Upper lobe of right lung (tissue), 1 donor: ENCODE measurements around the gene SLC39A12. TPM values are rescaled to one million over a fixed set of nuclear protein-coding genes. Genes with fewer than 3 reads are reported as not detected.

Experiments used
- ATAC-seq: fragments of 200-7000 bp; cut with Tn5 transposase; one replicate; pipeline ENCODE4 v1.9.1; 2020; ENCODE audit warnings: mild to moderate bottlenecking, moderate library complexity
- DNase-seq: peaks from one replicate; pipeline ENCODE4 v3.0.0-alpha.2; 2020
- H3K27ac ChIP-seq: fragments of 200-600 bp; one replicate; pipeline ENCODE4 v1.8.0; 2022
- H3K27me3 ChIP-seq: fragments of 200-600 bp; one replicate; pipeline ENCODE4 v1.8.0; 2022; ENCODE audit warnings: mild to moderate bottlenecking
- H3K36me3 ChIP-seq: fragments of 200-600 bp; one replicate; pipeline ENCODE4 v1.8.0; 2022
- H3K4me1 ChIP-seq: fragments of 200-600 bp; one replicate; pipeline ENCODE4 v1.8.0; 2022
- H3K4me3 ChIP-seq: fragments of 200-600 bp; one replicate; pipeline ENCODE4 v1.8.0; 2022; ENCODE audit warnings: mild to moderate bottlenecking
- H3K9me3 ChIP-seq: fragments of 200-600 bp; one replicate; pipeline ENCODE4 v1.8.0; 2022
- CTCF ChIP-seq: fragments of 200-600 bp; IDR thresholded peaks from one replicate; pipeline ENCODE4 v1.8.0; 2022; ENCODE audit warnings: antibody characterized with exemption
- intact Hi-C: fragments of 100-400 bp; cut with DNase I; formaldehyde crosslinking; loops from one replicate; pipeline ENCODE4 v1.11.0; 2022
- long read RNA-seq: library from polyadenylated mRNA; unstranded; transcript quantifications from one replicate; pipeline ENCODE4 v2.0.0, GENCODE V29; 2021
- total RNA-seq: library from RNA; stranded (reverse); fragmentation: NEBNext Ultra II Directional; extraction: Animal tissue kit (Norgen Biotek cat#: 25700); gene quantifications from one replicate; pipeline ENCODE4 v1.2.1, GENCODE V29; 2021
- donor health status: DM: no; HTN: yes; CAD: no; lungs with severe emphysema.

The SLC39A12 gene
- total RNA-seq = 0.29 TPM
- long read RNA-seq = 0 reads

- ATAC-seq = no peak
- no peaks in the 10 kb centered on the region for H3K36me3 ChIP-seq
- no peaks in the 10 kb centered on the region for H3K4me1 ChIP-seq
- H3K4me3 ChIP-seq = no peak within 1 kb of the TSS
- H3K27ac ChIP-seq = no peak within 1 kb of the TSS
- intact Hi-C loops = no loop called here
- no peak for TF ChIP-seq CTCF
- no peaks in the 10 kb centered on the region for H3K27me3 ChIP-seq
- H3K9me3 ChIP-seq = no peaks in the 10 kb centered on the region
- no peak for DNase-seq
Measured at GRCh38 chr10:17951868-17952371, at the start of gene SLC39A12. TSS of gene SLC39A12 (plus strand) at chr10:17951918. CDS start at chr10:17953277, 1,359 bp downstream.

- H3K27ac ChIP-seq = no peak overlapping the region
- DNase-seq = no peak
- TF ChIP-seq CTCF = no peak
- no peak overlapping the region for H3K4me3 ChIP-seq
- peaks cover 3% of the 10 kb centered on the region for H3K36me3 ChIP-seq
- no peaks in the 10 kb centered on the region for H3K27me3 ChIP-seq
- intact Hi-C loops = no loop called here
- ATAC-seq = no peak
- H3K4me1 ChIP-seq = no peaks in the 10 kb centered on the region
- no peaks in the 10 kb centered on the region for H3K9me3 ChIP-seq
Measured at GRCh38 chr10:17904564-17904963, 47.2 kb upstream of the SLC39A12 start.

GRCh38 chr10:17905491-17905890, 46.2 kb upstream of the SLC39A12 start:
- DNase-seq (no peak), ATAC-seq (no peak)
- Histone ChIP-seq H3K36me3 (peaks cover 3% of the 10 kb centered on the region), H3K4me1 (no peaks in the 10 kb centered on the region), H3K27ac (no peak overlapping the region), H3K4me3 (no peak overlapping the region), H3K27me3 (no peaks in the 10 kb centered on the region), H3K9me3 (no peaks in the 10 kb centered on the region)
- intact Hi-C loops = no loop called here
- TF ChIP-seq CTCF = no peak

GRCh38 chr10:17906002-17906401, 45.7 kb upstream of the SLC39A12 start:
- no peak overlapping the region for H3K27ac ChIP-seq
- no peak for ATAC-seq
- H3K36me3 ChIP-seq = peaks cover 3% of the 10 kb centered on the region
- no peaks in the 10 kb centered on the region for H3K4me1 ChIP-seq
- intact Hi-C loops = no loop called here
- no peak overlapping the region for H3K4me3 ChIP-seq
- DNase-seq = no peak
- no peaks in the 10 kb centered on the region for H3K27me3 ChIP-seq
- no peak for TF ChIP-seq CTCF
- no peaks in the 10 kb centered on the region for H3K9me3 ChIP-seq

GRCh38 chr10:17907641-17908040, 44.1 kb upstream of the SLC39A12 start:
- intact Hi-C loops = no loop called here
- no peak for TF ChIP-seq CTCF
- Histone ChIP-seq H3K27ac (no peak overlapping the region), H3K4me3 (no peak overlapping the region), H3K36me3 (peaks cover 3% of the 10 kb centered on the region), H3K9me3 (no peaks in the 10 kb centered on the region), H3K27me3 (no peaks in the 10 kb centered on the region), H3K4me1 (no peaks in the 10 kb centered on the region)
- DNase-seq (no peak), ATAC-seq (no peak)
